Skeletal muscle satellite cell (primary cell): ENCODE measurements around the gene RASL10B.

Experiments
- H3K27me3 ChIP-seq: 2 replicates; pipeline ENCODE4 v1.7.0; 2013; ENCODE audit warnings: low read length; ENCODE audit not compliant: control insufficient read depth, insufficient read depth
- H3K36me3 ChIP-seq: 2 replicates; pipeline ENCODE4 v1.7.0; 2013; ENCODE audit warnings: mild to moderate bottlenecking, control low read depth, low read length; ENCODE audit not compliant: insufficient read depth
- H3K4me1 ChIP-seq: 2 replicates; pipeline ENCODE4 v1.7.0; 2013; ENCODE audit warnings: low read length; ENCODE audit not compliant: control insufficient read depth, insufficient read depth
- H3K4me2 ChIP-seq: 2 replicates; pipeline ENCODE4 v1.7.0; 2013; ENCODE audit warnings: mild to moderate bottlenecking, low read length
- H3K4me3 ChIP-seq: 2 replicates; pipeline ENCODE4 v1.7.0; 2013; ENCODE audit warnings: low read length
- H3K9ac ChIP-seq: 2 replicates; pipeline ENCODE4 v1.7.0; 2013; ENCODE audit warnings: mild to moderate bottlenecking, low read depth, low read length, moderate library complexity
- H3K9me3 ChIP-seq: replicated peaks from 2 replicates; pipeline ENCODE4 v1.7.0; 2013; ENCODE audit warnings: mild to moderate bottlenecking, control low read depth, low read length

RASL10B gene

GRCh38 chr17:35723735-35724134, 7.7 kb upstream of the RASL10B start:
- H3K4me2 ChIP-seq: no peak overlapping the region
- no peaks in the 10 kb centered on the region for H3K27me3 ChIP-seq
- peaks cover 58% of the 10 kb centered on the region for H3K36me3 ChIP-seq
- no peaks in the 10 kb centered on the region for H3K9me3 ChIP-seq
- peaks cover 20% of the 10 kb centered on the region for H3K4me1 ChIP-seq
- no peak overlapping the region for H3K4me3 ChIP-seq
- H3K9ac ChIP-seq: no peak overlapping the region

- H3K4me2 ChIP-seq: no peak overlapping the region
- H3K4me3 ChIP-seq: no peak overlapping the region
- no peak overlapping the region for H3K9ac ChIP-seq
- peaks cover 20% of the 10 kb centered on the region for H3K4me1 ChIP-seq
- H3K27me3 ChIP-seq: no peaks in the 10 kb centered on the region
- no peaks in the 10 kb centered on the region for H3K9me3 ChIP-seq
- peaks cover 46% of the 10 kb centered on the region for H3K36me3 ChIP-seq
These were observed 6.4 kb upstream of the RASL10B start for GRCh38 chr17:35725058-35725457.

GRCh38 chr17:35725802-35726126, 5.7 kb upstream of the RASL10B start:
- no peak overlapping the region for H3K4me3 ChIP-seq
- no peak overlapping the region for H3K4me2 ChIP-seq
- H3K36me3 ChIP-seq: peaks cover 44% of the 10 kb centered on the region
- no peaks in the 10 kb centered on the region for H3K27me3 ChIP-seq
- H3K9ac ChIP-seq: no peak overlapping the region
- no peaks in the 10 kb centered on the region for H3K9me3 ChIP-seq
- peaks cover 20% of the 10 kb centered on the region for H3K4me1 ChIP-seq

GRCh38 chr17:35726127-35726952, 5.1 kb upstream of the RASL10B start:
- H3K9me3 ChIP-seq: no peaks in the 10 kb centered on the region
- no peak overlapping the region for H3K4me3 ChIP-seq
- H3K9ac ChIP-seq: peak overlapping the region; percentile 25
- peak overlapping the region; percentile 28 for H3K4me2 ChIP-seq
- peaks cover 41% of the 10 kb centered on the region for H3K36me3 ChIP-seq
- H3K27me3 ChIP-seq: no peaks in the 10 kb centered on the region
- H3K4me1 ChIP-seq: peaks cover 26% of the 10 kb centered on the region

GRCh38 chr17:35726953-35727460, 4.4 kb upstream of the RASL10B start:
- Histone ChIP-seq H3K4me3 (no peak overlapping the region), H3K4me2 (peak overlapping the region; percentile 28), H3K9me3 (no peaks in the 10 kb centered on the region), H3K4me1 (peaks cover 27% of the 10 kb centered on the region), H3K27me3 (no peaks in the 10 kb centered on the region), H3K9ac (peak overlapping the region; percentile 25), H3K36me3 (peaks cover 37% of the 10 kb centered on the region)

- no peaks in the 10 kb centered on the region for H3K27me3 ChIP-seq
- H3K36me3 ChIP-seq: peaks cover 37% of the 10 kb centered on the region
- peaks cover 30% of the 10 kb centered on the region for H3K4me1 ChIP-seq
- H3K4me2 ChIP-seq: no peak overlapping the region
- H3K4me3 ChIP-seq: no peak overlapping the region
- no peaks in the 10 kb centered on the region for H3K9me3 ChIP-seq
- H3K9ac ChIP-seq: no peak overlapping the region
These were observed 3.8 kb upstream of the RASL10B start for GRCh38 chr17:35727635-35728034.

GRCh38 chr17:35728551-35728950, 2.9 kb upstream of the RASL10B start:
- Histone ChIP-seq H3K9me3 (no peaks in the 10 kb centered on the region), H3K27me3 (no peaks in the 10 kb centered on the region), H3K4me1 (peaks cover 30% of the 10 kb centered on the region), H3K9ac (no peak overlapping the region), H3K36me3 (peaks cover 30% of the 10 kb centered on the region), H3K4me3 (no peak overlapping the region), H3K4me2 (no peak overlapping the region)

- H3K27me3 ChIP-seq: no peaks in the 10 kb centered on the region
These were observed 2.0 kb upstream of the RASL10B start for GRCh38 chr17:35729405-35729833.

GRCh38 chr17:35730400-35731005, 936 bp upstream of the RASL10B start:
- Histone ChIP-seq H3K9ac (no peak overlapping the region), H3K9me3 (no peaks in the 10 kb centered on the region), H3K4me3 (no peak overlapping the region), H3K36me3 (peaks cover 10% of the 10 kb centered on the region), H3K4me2 (no peak overlapping the region), H3K4me1 (peaks cover 29% of the 10 kb centered on the region), H3K27me3 (no peaks in the 10 kb centered on the region)

More at GRCh38 chr17:35729405-35729833, 2.0 kb upstream of the RASL10B start:
- peaks cover 21% of the 10 kb centered on the region for H3K36me3 ChIP-seq
- no peak overlapping the region for H3K4me3 ChIP-seq
- H3K9me3 ChIP-seq: no peaks in the 10 kb centered on the region
- no peak overlapping the region for H3K4me2 ChIP-seq
- peaks cover 30% of the 10 kb centered on the region for H3K4me1 ChIP-seq
- no peak overlapping the region for H3K9ac ChIP-seq

GRCh38 chr17:35731917-35732805, 722 bp downstream of the RASL10B start:
- Histone ChIP-seq H3K9me3 (no peaks in the 10 kb centered on the region), H3K9ac (peak overlapping the region; percentile 41)

GRCh38 chr17:35732806-35733136, 1.3 kb downstream of the RASL10B start:
- Histone ChIP-seq H3K4me1 (peaks cover 10% of the 10 kb centered on the region), H3K9ac (no peak overlapping the region), H3K4me2 (no peak overlapping the region), H3K27me3 (peaks cover 4% of the 10 kb centered on the region), H3K4me3 (no peak overlapping the region), H3K36me3 (peaks cover 6% of the 10 kb centered on the region), H3K9me3 (no peaks in the 10 kb centered on the region)

More at GRCh38 chr17:35731917-35732805, 722 bp downstream of the RASL10B start:
- Histone ChIP-seq H3K4me2 (peak overlapping the region; percentile 79), H3K27me3 (peaks cover under 1% of the 10 kb centered on the region), H3K4me3 (peak overlapping the region; percentile 56), H3K4me1 (peaks cover 12% of the 10 kb centered on the region), H3K36me3 (peaks cover 6% of the 10 kb centered on the region)
